Measurements from ENCODE around the gene TLDC2.
A peak's percentile ranks its signal among the peaks of the same experiment; 100 is the strongest.
"Not testable (repeated sequence)": the region's sequence is repeated elsewhere in the genome, so short reads cannot be mapped to it uniquely, and the experiment has no call there.

TLDC2 gene

DNA sequence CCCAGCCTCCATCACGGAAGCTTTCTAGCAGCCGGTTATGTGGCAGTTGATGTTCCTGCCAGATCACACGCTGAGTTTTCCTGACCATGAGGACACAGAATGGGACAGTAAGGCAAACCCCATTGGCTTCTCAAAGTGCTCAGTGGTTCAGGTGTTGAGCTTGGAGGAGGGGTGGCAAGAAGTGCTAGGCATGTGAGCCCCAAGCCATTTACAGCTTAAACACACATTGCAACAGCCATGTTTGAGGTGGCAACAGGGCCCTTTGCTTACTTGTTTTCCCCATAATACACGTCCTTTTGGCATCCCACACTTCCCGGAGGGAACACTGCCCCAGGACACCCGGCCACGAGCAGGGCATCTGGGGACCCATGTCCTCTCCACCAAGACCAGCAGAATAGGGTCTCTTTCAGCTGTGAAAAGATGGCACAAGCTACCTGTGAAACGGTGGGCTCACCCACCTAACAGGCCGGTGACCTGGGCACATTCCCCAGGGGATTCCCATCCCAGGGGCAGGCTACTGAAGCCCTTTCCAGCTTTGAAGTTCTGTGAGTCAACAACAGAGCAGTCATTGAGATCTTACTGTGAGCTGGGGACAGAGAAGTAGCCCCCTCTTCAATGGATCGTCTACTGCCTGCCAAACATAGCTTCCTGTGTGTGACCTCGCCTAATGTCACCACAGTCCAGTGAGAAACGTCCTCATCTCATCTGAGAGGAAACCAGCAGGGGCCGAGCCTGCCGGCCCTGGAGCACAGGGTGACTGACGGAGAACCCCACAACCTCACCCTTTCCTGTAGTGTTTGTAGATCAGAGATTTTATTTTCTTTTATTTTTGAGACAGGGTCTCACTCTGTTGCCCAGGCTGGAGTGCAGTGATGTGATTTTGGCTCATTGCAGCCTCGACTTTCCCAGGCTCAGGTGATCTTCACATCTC is 4.0 kb upstream of the TLDC2 start:
- no peak for DNase-seq

GRCh38 chr20:36872852-36873251 is 3.1 kb upstream of the TLDC2 start:
- DNase-seq, result no peak

DNA sequence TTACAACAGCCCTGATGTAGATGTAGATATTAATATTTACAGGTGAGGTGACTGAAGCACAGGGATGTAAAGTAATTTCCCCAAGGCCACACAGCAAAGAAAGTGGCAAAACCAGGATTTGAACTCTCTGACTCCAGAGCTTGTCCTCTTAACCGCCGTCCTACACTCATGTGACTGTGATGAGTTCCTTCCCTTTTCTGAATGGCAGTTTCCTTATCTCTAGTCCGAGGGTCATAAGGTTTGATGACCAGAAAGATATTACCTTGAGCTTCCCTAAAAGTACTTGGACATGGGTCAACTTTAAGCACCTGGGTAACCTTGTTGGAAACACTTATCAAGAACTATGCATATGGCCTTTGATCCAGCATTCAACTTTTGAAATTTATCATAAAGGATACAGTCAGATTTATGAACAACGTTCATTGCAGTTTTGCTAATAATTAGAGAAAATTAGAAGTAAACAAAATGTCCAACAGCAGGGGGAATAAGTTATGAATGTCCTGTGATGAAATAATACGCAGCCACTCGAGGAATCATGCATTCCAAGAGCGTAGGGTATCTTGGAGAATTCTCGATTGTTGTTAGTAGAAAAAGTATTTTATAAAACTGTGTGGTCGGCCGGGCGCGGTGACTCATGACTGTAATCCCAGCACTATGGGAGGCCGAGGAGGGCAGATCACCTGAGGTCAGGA is 2.3 kb upstream of the TLDC2 start:
- no peak for DNase-seq

GRCh38 chr20:36875093-36875492 is 845 bp upstream of the TLDC2 start:
- DNase-seq, result not testable (repeated sequence)

DNA sequence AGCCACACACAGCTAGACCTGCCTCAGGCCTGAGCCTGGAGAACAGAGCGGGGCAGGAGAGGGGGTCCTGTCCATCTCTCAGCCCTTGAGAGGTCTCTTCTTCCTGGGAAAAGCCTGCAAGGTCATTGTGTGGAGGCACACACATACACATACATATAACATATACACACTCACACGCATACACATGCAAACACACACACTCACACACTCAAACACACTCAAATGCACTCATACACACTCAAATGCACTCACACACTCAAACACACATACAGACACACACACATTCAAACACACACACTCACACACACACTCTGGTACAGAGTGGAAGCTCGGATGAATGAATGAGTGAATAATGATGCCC is 515 bp downstream of the TLDC2 start:
- no peak for DNase-seq

- no peak for DNase-seq
Measured at GRCh38 chr20:36878941-36879340, 3.0 kb downstream of the TLDC2 start.

- no peak for DNase-seq
Measured at GRCh38 chr20:36880741-36881250, 4.9 kb downstream of the TLDC2 start.

DNA sequence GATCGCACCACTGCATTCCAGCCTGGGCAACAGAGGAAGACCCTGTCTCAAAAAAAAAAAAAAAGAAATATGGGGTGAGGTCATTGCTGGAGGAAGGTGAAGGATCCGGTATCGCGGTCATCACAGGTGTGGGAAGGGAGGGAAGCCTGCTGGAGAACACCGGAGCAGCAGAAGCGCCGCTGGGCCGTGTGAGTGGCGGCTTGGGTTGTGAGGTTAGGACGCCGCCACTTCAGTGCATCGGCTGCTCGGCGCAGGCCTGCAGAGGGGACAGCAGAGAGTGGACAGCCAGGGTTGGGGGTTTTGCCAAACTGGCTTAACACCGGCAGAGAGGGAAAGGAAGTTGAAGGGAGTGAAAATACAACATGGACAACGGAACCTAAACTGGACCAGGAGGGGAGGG is 5.4 kb downstream of the TLDC2 start:
- no peak for DNase-seq

GRCh38 chr20:36881888-36882287 is 6.0 kb downstream of the TLDC2 start:
- DNase-seq, result no peak

DNA sequence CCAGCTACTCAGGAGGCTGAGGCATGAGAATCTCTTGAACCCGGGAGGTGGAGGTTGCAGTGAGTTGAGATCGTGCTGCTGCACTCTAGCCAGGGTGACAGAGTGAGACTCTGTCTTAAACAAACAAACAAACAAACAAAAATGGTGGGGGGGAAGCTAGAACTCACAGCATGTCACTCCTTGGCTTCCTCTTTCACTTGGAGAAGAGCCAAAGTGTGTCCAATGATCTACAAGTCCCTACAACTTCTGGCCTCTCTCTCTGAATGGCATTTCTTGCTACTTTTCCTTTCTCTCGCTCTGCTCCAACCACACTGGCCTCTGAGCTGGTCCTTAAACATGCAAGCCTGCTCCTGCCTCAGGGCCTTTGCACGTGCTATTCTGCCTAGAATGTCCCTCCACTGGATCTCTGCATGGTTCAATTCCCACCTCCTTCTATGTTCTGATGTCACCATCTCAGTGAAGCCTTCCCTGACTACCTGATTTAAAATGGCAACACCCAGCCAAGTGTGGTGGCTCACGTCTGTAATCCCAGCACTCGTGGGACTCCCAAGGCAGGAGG is 8.1 kb downstream of the TLDC2 start:
- no peak for DNase-seq

GRCh38 chr20:36885356-36885755 is 9.4 kb downstream of the TLDC2 start:
- DNase-seq, result no peak

DNA sequence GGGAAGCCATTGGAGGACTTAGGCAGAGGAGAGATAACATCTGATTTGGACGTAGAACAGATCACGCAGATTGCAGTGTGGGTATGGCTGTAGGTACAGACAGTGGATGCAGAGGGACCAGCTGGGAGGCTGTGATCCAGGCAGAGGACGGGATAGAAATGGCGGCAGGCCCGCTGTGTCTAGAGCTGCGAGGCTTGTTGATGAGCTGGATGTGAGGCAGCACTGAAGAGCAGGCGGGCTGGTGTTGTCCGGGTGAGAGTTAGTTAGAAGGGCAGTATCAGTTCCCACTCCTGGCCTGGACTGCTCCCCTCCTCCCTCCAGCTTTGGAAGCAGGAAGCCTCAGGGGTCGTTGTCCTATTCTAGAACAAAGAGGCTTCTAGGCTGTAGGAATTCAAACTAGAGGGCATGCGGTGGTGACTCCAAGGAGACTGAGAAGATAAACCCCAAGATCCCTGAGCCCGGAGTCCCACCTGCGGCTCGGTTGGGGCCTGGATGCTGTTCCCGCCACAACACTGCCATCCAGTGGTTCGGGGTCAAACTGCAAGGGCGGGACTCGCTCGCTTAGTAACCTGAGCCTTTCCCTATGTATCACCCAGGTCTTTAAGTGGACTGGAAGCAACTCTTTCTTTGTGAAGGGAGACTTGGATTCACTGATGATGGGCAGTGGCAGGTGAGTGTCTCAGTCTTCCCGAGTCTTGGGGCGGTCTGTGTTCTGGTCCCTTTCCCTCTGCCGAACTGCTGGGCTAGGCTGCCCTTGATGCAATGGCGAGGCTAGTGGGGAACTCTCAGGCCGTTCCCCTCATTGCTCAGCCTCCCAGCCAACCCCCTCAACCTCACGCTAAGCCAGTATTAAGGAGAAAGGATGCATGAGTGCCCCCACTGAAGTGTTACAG is 11.2 kb downstream of the TLDC2 start:
- peak; percentile 89 for DNase-seq

DNA sequence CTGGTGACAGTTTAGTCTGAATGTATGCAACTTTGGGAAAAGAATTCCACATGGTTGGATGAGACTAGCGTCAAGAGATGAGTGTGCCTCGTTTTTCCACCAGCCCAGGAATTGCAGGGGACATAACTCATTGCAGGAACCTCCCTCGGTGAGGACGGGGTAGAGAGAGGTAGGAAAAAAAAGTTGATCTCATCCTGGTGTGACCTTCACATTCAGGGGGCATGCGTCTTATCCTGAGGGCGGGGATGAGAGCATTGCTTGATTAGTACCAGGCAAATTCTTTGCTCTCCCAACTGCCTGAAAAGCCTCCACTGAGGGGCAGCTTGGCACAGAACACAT is 11.8 kb downstream of the TLDC2 start:
- DNase-seq, result no peak

DNA sequence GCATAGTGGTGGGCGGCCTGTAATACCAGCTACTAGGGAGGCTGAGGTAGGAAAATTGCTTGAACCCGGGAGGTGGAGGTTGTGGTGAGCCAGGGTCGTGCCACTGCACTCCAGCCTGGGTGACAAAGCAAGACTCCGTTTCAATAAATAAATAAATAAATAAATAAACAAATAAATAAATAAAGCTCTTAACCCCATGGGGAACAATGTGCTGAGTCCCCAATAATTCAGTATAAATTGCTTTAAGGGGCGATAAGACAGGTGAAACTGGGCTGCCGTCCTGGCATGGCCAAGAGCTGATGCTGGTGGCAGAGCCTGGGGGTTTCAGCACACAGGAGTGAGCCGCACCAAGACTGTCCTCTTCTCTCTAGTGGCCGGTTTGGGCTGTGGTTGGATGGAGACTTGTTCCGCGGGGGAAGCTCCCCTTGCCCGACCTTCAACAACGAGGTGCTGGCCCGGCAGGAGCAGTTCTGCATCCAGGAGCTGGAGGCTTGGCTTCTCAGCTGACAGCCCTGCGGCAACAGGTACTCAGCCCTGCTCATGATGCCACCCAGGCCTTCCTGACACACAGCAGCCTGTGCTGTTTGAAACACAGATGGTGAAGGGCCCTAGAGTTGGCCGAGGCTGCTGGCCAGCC is 13.1 kb downstream of the TLDC2 start:
- DNase-seq, result no peak

DNA sequence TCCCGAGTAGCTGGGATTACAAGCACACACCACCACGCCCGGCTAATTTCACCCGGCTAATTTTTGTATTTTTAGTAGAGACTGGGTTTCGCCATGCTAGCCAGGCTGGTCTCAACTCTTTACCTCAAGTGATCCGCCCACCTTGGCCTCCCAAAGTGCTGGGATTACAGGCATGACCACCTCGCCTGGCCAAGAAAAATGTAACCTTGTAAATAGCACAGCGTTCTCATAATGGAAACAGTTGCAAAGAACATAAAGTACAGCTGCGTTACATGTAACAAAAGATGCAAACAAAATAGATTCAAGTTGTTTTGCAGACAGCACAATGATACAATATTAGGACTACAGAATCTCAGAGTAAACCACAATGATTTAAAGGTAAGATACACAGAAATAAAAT is 14.6 kb downstream of the TLDC2 start:
- no peak for DNase-seq

GRCh38 chr20:36891211-36891610 is 15.3 kb downstream of the TLDC2 start:
- DNase-seq, result no peak

GRCh38 chr20:36893801-36894200 is 17.9 kb downstream of the TLDC2 start:
- DNase-seq, result no peak

GRCh38 chr20:36895036-36895435 is 19.1 kb downstream of the TLDC2 start:
- no peak for DNase-seq

GRCh38 chr20:36904690-36905089 is 28.8 kb downstream of the TLDC2 start:
- DNase-seq, result no peak

DNA sequence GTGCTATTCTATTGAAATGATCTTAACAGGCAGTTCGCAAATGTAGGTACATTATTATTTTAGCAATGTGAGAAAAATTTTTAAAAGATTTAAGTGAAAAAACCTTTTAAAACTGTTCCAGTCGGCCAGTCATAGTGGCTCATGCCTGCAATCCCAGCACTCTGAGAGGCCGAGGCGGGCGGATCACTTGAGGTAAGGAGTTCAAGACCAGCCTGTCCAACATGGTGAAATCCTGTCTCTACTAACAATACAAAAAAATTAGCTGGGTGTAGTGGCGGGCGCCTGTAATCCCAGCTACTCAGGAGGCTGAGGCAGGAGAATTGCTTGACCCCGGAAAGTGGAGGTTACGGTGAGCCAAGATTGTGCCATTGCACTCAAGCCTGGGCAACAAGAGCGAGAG is 29.6 kb downstream of the TLDC2 start:
- not testable (repeated sequence) for DNase-seq

DNA sequence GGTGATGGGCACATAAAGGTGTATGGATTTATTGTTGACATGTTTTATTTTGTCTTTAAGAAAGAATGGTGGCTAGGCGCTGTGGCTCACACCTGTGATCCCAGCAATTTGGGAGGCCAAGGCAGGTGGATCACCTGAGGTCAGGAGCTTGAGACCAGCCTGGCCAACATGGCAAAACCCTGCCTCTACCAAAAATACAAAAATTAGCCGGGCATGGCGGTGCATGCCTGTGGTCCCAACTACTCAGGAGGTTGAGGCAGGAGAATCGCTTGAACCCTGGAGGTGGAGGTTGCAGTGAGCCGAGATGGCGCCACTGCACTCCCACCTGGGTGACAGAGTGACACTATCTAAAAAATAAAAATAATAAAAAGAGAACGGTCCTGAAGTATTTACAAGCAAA is 30.1 kb downstream of the TLDC2 start:
- not testable (repeated sequence) for DNase-seq

GRCh38 chr20:36908603-36909002 is 32.7 kb downstream of the TLDC2 start:
- DNase-seq, result no peak

All from right forelimb (tissue), 1 donor.